Right lung (tissue), 5 donors: ENCODE data around the gene TTLL9. TPM values are rescaled to one million over a fixed set of nuclear protein-coding genes. Genes with fewer than 3 reads are reported as not detected.

ENCODE experiments used
- DNase-seq, 2 donors: peaks; one replicate each; pipeline ENCODE4 v3.0.0-alpha.2; 2013
- polyA plus RNA-seq, 5 donors: library from polyadenylated mRNA; unstranded; fragments of 120-200 nt; gene quantifications; one replicate each; pipeline versions ENCODE4 v1.2.1 to v1.2.3, GENCODE V29; 2013; ENCODE audit warnings: inconsistent platforms in 1 of 5, low replicate concordance in 1 of 5; ENCODE audit not compliant: insufficient read length in 5 of 5, insufficient read depth in 1 of 5

TTLL9 gene
- polyA plus RNA-seq, 5 donors, result 1.9 to 5.5 (median 3.5) TPM

- DNase-seq, result no peak
Measured at GRCh38 chr20:31857861-31858759, 12.3 kb upstream of the TTLL9 start.

DNA sequence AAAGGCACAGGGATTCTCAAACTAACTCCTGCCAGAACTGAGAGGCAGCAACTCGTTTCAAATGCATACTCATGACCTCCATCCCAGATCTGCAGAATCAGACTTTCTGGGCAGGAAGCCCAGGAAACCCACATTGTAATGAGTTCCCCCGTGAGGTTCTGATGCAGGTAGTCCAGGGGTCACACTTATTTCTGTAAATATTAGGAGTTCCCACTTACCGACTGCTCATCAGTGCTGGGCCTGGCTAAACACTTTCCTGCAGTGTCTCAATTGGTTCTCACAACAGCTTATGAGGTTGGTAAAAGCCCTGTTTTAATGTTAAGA is 11.7 kb upstream of the TTLL9 start:
- DNase-seq, result no peak

DNA sequence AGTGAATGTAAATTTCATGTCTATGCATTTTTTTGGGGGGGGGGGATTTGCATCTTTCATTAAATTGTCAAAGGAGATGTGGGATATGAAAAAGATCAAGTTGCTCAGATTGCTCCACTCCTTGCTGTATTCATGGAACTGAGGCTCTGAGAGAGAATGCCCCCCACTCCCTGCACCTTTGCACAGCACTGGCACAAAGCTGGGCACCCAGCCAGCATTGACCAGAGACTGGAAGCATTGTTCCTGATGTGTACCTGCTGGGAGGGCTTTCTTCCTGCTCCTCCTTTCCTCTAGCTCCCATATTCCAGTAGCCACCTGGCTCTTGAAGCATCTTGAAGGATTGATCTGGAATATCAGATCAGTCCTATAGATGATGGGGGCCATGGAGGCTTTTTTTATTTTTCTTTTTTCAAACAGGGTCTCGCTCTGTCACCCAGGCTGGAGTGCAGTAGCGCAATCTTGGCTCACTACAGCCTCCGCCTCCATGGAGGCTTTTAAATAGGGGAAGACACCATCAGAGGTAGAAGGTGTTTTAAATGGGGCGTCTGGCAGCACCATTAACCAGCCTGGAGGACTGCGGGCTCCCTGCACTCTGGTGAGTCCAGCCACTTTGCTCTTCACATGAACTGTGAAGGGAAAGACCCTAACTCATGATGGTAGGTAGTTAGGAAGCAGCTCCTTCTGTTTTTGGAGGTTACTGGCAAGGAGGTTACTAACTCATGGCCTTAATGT is 11.0 kb upstream of the TTLL9 start:
- DNase-seq, result no peak

GRCh38 chr20:31859998-31860380 is 10.4 kb upstream of the TTLL9 start:
- DNase-seq, result no peak

- no peak for DNase-seq
Measured at GRCh38 chr20:31860390-31861134, 9.9 kb upstream of the TTLL9 start.

DNA sequence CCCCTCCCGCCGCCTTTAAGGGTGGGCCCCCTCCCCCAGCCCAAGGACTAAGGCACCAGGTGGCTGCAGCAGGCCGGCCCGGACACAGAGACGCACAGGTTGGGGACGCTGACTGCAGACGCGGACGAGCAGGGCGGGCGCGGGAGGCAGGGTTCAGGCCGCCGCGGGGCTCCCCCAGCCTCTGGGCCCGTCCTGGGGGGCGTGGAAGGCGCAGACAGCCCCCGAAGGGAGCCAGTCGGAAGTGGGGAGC is 9.4 kb upstream of the TTLL9 start:
- no peak for DNase-seq

GRCh38 chr20:31861385-31862156 is 8.9 kb upstream of the TTLL9 start:
- peak in 1 of 2 donors; percentile 56 for DNase-seq

GRCh38 chr20:31862157-31862470 is 8.3 kb upstream of the TTLL9 start:
- no peak for DNase-seq

- no peak for DNase-seq
Measured at GRCh38 chr20:31862506-31862905, 7.9 kb upstream of the TTLL9 start.

DNA sequence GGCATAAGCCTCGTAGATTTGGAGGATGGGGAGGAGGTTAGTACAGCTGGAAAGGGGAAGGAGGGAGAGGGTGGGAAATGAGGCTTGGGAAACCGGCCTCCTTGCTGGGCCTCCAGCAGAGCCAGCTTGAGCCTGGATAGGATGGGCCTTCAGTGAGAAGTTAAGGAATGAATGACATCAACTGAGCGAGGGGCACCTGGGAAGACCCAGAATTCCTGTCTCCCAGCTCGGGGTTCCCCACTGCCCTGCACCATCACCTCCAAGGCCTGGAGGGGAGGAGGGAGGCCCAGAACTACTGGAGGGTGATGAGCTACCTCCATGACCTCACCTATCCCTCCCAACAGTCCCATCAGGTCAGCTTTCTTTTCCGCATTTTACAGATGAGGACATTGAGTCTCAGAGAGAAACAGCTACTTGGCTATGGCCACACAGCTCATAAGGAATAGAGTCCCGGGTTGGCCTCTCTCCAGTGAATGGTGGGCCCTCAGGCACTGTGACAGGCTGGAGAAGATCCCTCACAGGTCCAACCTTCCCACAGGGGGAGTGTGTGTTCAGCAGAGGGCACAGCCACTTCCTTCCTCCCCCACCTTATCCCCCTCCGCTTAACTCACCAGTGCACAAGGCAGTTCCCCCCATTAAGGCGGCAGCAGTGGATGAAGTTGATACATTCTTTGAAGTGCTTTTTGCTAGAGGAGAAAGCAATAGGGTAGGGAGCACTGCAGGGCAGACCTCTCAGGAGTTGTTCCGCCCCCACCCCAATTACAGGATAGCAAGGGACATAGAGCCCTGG is 6.9 kb upstream of the TTLL9 start:
- DNase-seq, result no peak

GRCh38 chr20:31864521-31865400 is 5.7 kb upstream of the TTLL9 start:
- no peak for DNase-seq

DNA sequence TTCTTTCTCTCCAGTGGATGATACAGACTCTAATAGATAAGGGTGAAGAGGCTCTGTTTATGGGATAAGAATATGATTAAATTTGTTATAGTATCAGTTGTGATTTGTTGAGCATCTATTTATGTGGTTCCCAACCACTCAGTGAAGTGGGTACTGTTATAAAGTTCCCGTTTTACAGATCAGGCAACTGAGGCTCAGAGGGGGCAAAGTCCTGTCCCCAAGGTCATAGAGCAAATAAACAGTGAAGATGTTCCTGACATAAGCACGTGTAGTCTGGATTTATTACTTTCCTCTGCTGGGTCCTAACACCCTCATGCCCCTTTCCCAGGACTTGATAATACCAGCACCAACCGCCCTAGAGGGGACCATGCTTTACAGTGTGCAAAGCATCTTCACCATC is 4.2 kb upstream of the TTLL9 start:
- no peak for DNase-seq

DNA sequence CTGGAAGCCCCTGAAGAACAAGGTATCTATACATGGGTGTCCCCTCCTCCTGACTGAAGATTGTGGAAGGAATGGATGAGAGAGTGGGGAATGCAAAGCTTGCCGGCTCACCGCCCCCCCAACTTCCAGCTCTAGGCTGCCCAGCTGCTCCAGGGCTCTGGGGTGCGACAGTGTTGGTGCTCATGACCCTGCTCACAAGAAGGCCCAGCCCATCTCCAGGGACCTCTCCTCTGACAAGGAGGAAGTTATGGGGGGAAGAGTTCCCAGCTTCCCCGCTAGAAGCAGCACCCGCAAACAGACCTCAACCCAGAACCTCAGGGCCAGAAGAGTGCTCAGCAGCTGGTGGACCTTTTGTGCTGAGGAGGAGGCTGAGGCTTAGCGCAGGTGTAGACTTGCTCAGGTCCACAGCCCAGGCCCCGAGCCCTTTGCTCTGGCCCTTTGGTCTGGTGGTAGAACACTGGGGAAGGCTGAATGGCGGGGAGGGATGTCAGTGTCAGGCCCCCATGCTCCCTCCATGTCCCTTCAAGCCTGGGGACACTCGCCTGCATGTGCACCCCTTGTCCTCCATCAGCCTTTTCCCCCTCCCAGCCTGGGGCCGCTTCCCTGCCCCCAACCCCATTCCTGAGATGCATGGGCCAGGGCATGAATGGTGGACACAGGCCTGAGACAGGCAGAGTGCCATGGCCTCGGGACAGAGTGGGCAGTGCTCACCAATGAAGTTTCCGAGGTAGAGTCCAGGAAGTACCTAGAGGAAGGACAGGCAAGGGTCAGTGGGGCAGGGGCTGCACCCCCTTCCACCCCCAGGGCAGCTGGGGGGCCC is 1.4 kb upstream of the TTLL9 start:
- DNase-seq, result no peak

- no peak for DNase-seq
Measured at GRCh38 chr20:31869673-31869941, 827 bp upstream of the TTLL9 start.

- no peak for DNase-seq
Measured at GRCh38 chr20:31870726-31871617, 538 bp downstream of the TTLL9 start.

GRCh38 chr20:31871618-31871954 is 1.2 kb downstream of the TTLL9 start:
- no peak for DNase-seq

DNA sequence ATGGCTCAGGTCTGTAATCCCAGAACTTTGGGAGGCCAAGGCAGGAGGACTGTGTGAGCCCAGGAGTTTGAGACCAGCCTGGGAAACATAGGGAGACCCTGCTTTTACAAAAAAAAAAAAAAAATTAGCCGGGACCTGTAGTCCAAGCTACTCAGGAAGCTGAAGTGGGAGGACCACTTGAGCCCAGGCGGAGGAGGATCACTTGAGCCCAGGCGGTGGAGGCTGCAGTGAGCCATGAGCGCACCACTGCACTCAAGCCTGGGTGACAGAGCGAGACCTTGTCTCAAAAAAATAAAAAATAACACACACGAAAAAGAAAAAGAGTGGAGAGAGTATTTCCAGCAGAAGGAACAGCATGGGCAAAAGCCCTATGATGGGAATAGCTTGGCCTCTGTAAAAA is 2.0 kb downstream of the TTLL9 start:
- no peak for DNase-seq

DNA sequence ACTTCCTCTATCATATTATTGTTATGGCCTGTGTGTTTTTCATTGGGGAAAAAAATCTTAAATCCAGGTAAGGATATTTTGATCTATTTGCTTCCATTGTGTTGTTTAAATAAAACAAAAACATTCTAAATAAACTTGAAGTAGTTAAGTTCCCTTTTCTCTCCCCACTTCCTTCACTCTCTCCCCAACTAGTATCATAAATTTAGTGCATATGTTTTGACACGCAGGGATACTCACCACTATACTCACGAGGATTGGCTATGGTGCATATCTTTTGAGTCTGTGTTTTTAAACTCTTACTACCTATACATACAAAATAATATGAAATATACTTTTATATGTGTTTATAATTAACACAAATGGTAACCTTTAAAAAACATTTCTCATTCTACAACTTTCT is 5.2 kb downstream of the TTLL9 start:
- no peak for DNase-seq

- no peak for DNase-seq
Measured at GRCh38 chr20:31877684-31878083, 7.2 kb downstream of the TTLL9 start.
